SU-DHL-6 (cell line): Measurements from ENCODE around the gene CCDC107.
A peak's percentile ranks its signal among the peaks of the same experiment; 100 is the strongest.

Experiments
- H2AFZ ChIP-seq: fragments of 200-600 bp; sonication (generic); 2 replicates; pipeline ENCODE4 v1.6.1; 2014; ENCODE audit warnings: low read depth, mild to moderate bottlenecking, moderate library complexity, mixed read lengths, antibody characterized with exemption, low read length; ENCODE audit not compliant: severe bottlenecking
- H3F3A ChIP-seq: fragments of 200-600 bp; shearing (Covaris generic); 2 replicates; pipeline ENCODE4 v1.6.0; 2016; ENCODE audit warnings: antibody characterized with exemption, mild to moderate bottlenecking; ENCODE audit not compliant: insufficient read depth
- H3K27ac ChIP-seq: fragments of 200-600 bp; sonication (generic); 2 replicates; pipeline ENCODE4 v1.5.1; 2016; ENCODE audit warnings: low read depth, mild to moderate bottlenecking, low read length, moderate library complexity, mixed read lengths
- H3K27me3 ChIP-seq: fragments of 200-600 bp; sonication (generic), shearing (Covaris generic); 2 replicates; pipeline ENCODE4 v1.6.0; 2014; ENCODE audit warnings: mild to moderate bottlenecking, low read length
- H3K36me3 ChIP-seq: fragments of 200-600 bp; sonication (generic); 2 replicates; pipeline ENCODE4 v1.6.1; 2014; ENCODE audit warnings: mild to moderate bottlenecking, low read length, mixed read lengths
- H3K4me2 ChIP-seq: fragments of 300-600, 200-600 bp; shearing (Covaris generic), sonication (generic); 2 replicates; pipeline ENCODE4 v1.6.0; 2014; ENCODE audit warnings: low read length, low read depth, mild to moderate bottlenecking; ENCODE audit not compliant: poor library complexity, severe bottlenecking
- H3K4me3 ChIP-seq: fragments of 200-600 bp; sonication (generic); 2 replicates; pipeline ENCODE4 v1.5.1; 2014; ENCODE audit warnings: antibody characterized with exemption, low read length, mild to moderate bottlenecking, mixed read lengths; ENCODE audit not compliant: insufficient read depth, poor library complexity, severe bottlenecking
- H3K79me2 ChIP-seq: fragments of 200-600 bp; sonication (generic); 2 replicates; pipeline ENCODE4 v1.6.1; 2014; ENCODE audit warnings: mild to moderate bottlenecking, low read length, moderate library complexity; ENCODE audit not compliant: insufficient read depth
- H3K9ac ChIP-seq: fragments of 200-600 bp; sonication (generic); 2 replicates; pipeline ENCODE4 v1.7.0; 2014; ENCODE audit warnings: mild to moderate bottlenecking, low read length
- H3K9me2 ChIP-seq: fragments of 200-600 bp; sonication (generic); replicated peaks from 2 replicates; pipeline ENCODE4 v1.6.1; 2014; ENCODE audit warnings: low read length; ENCODE audit not compliant: insufficient read depth
- H3K9me3 ChIP-seq: fragments of 200-600 bp; sonication (generic); 2 replicates; pipeline ENCODE4 v1.6.1; 2014; ENCODE audit warnings: low read length, mixed read lengths; ENCODE audit not compliant: insufficient read depth
- H4K20me1 ChIP-seq: fragments of 200-600 bp; sonication (generic); 2 replicates; pipeline ENCODE4 v1.6.1; 2014; ENCODE audit warnings: low read depth, mild to moderate bottlenecking, antibody characterized with exemption, low read length, moderate library complexity, mixed read lengths
- EZH2phosphoT487 ChIP-seq: fragments of 200-600 bp; sonication (generic), shearing (Covaris generic); conservative IDR thresholded peaks from 2 replicates; pipeline ENCODE4 v1.6.1; 2018; ENCODE audit warnings: mild to moderate bottlenecking, antibody characterized with exemption, low read length, moderate library complexity, mixed read lengths
- TF ChIP-seq, protein P1 (sequence below): fragments of 200-600 bp; sonication (generic); IDR thresholded peaks from one replicate; pipeline ENCODE4 v1.5.1; 2017; ENCODE audit warnings: antibody characterized with exemption, mild to moderate bottlenecking, low read length, moderate library complexity; ENCODE audit not compliant: insufficient read depth, poor library complexity, severe bottlenecking

Gene CCDC107

DNA sequence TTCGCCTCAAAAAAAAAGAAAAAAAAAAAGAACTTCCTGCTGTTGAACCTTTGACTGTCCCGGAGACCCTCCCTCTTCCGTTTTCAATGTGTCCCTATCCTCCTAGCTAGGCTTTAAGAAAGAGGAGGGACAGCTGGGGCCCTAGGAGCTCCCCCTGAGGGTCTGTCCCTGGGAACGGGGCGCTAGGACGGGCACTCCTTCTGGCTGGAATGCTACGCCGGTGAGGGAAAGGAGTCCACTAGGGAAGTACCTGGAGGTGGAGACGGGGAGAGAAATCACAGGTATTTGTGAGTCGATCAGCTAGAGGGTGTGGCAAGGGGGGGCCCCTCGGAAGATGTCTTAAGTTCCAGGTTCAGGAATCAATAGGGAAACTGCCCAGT lies 11.9 kb upstream of the CCDC107 start:
- Histone ChIP-seq H3K9me2 (no peaks in the 10 kb centered on the region), H2AFZ (peak overlapping the region; percentile 44), H3K9me3 (no peaks in the 10 kb centered on the region), H3K4me2 (peak overlapping the region; percentile 91), H3K9ac (peak overlapping the region; percentile 73), H3K27me3 (no peaks in the 10 kb centered on the region), H3K27ac (peak overlapping the region; percentile 91), H3K79me2 (peaks cover 10% of the 10 kb centered on the region), H3K36me3 (no peaks in the 10 kb centered on the region), H4K20me1 (no peaks in the 10 kb centered on the region), H3F3A (peaks cover 42% of the 10 kb centered on the region), H3K4me3 (peak overlapping the region; percentile 81)
- TF ChIP-seq EZH2phosphoT487 = no peak
- TF ChIP-seq, protein P1, sequence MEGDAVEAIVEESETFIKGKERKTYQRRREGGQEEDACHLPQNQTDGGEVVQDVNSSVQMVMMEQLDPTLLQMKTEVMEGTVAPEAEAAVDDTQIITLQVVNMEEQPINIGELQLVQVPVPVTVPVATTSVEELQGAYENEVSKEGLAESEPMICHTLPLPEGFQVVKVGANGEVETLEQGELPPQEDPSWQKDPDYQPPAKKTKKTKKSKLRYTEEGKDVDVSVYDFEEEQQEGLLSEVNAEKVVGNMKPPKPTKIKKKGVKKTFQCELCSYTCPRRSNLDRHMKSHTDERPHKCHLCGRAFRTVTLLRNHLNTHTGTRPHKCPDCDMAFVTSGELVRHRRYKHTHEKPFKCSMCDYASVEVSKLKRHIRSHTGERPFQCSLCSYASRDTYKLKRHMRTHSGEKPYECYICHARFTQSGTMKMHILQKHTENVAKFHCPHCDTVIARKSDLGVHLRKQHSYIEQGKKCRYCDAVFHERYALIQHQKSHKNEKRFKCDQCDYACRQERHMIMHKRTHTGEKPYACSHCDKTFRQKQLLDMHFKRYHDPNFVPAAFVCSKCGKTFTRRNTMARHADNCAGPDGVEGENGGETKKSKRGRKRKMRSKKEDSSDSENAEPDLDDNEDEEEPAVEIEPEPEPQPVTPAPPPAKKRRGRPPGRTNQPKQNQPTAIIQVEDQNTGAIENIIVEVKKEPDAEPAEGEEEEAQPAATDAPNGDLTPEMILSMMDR = no peak

DNA sequence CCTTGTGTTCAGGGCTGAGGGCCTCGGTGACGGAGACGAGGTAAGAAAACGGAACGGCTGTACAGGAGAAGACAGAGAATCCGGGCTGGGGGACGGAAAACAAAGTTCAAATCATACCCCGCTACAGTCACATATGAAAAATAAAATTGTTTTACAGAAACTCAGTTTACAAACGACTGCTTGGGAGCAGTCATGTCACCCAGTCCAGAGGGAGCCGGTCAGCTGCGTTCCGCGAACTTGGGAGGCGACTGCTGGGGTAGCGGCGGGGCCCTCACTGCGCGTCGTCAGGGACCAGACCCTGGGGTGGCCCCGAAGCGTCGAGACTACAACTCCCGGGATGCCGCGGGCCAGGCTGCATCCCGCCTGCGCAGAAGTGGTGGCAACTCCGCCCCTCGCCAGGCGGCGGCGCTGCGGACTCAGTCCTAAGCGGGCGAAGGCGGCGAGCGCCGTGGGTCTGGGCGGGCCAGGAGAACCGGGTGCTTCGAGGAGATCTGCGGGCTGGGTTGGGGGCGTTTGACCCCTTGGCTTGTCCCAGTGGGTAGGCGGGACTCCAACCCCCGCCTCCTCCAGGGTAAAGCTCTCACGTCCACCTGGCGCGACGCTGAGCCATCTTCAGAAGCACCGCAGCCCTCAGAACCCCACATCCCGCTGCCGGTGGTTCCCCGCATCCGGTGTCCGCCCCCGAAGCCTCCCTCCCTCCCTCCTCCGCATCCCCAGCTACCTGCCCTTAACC lies 11.4 kb upstream of the CCDC107 start:
- Histone ChIP-seq H2AFZ (peak overlapping the region; percentile 44), H3K9me2 (no peaks in the 10 kb centered on the region), H3K9me3 (no peaks in the 10 kb centered on the region), H3K36me3 (no peaks in the 10 kb centered on the region), H4K20me1 (no peaks in the 10 kb centered on the region), H3K79me2 (peaks cover 10% of the 10 kb centered on the region), H3K9ac (peak overlapping the region; percentile 73), H3K27me3 (no peaks in the 10 kb centered on the region), H3F3A (peaks cover 48% of the 10 kb centered on the region), H3K4me3 (peak overlapping the region; percentile 81), H3K27ac (peak overlapping the region; percentile 91), H3K4me2 (peak overlapping the region; percentile 91)
- TF ChIP-seq, protein P1 = peak; percentile 93
- TF ChIP-seq EZH2phosphoT487 = no peak

DNA sequence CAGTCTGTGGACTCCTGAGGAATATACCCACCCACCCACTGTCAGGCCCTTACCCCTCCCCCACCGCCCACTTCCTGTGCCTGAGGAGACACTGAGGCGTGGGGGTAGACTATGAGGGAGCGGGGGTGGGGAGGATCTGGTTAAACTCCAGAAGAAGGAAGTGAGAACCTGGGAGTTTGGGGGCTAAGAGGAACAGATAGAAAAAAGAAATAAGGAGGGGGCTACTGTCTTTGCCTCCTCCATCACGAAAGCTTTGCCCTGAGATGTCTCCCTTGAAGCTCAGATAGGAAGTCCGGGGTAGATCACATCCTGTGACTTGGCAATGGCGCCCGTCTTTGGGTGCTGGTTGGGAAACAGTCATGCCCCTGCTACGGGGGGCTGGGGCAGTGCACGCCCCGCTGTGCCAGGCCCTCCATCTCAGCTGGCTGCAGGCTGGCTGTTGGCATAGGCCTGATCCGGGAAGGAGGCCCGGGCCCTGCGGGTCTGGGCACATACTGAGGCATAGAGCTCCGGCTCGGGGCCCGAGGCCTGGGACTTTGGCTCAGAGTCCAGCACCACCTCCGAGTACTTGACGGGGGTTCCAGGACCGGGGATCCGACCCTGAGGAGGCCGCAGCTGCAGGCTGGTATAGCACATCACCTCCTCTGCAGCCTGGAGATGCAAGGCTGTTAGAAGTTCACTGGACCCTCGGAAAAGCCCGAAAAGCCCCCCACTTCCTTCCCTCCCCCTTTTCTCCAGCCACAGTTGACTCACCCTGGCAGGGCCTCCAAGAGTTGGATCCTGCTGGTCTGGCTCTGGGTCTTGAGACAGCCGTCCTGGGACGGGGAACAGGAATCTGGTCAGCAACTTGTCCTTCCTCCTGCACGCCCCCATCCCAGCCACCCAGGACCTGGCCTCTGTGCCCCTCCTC lies 8.4 kb upstream of the CCDC107 start:
- Histone ChIP-seq H3K4me2 (peak overlapping the region; percentile 80), H3K4me3 (peak overlapping the region; percentile 78), H2AFZ (peak overlapping the region; percentile 54), H3K9me2 (no peaks in the 10 kb centered on the region), H3K9me3 (no peaks in the 10 kb centered on the region), H3F3A (peaks cover 49% of the 10 kb centered on the region), H3K79me2 (peaks cover 10% of the 10 kb centered on the region), H3K9ac (peak overlapping the region; percentile 76), H4K20me1 (no peaks in the 10 kb centered on the region), H3K27ac (peak overlapping the region; percentile 91), H3K36me3 (no peaks in the 10 kb centered on the region), H3K27me3 (no peaks in the 10 kb centered on the region)
- TF ChIP-seq, protein P1 = no peak
- TF ChIP-seq EZH2phosphoT487 = no peak
